KOPT-K1 (cell line): ENCODE results near the gene USP17L19.
"Not testable (repeated sequence)": the region's sequence is repeated elsewhere in the genome, so short reads cannot be mapped to it uniquely, and the experiment has no call there.

Experiments
- H3K27ac ChIP-seq: fragments of 200-600 bp; sonication (generic); 2 replicates; pipeline ENCODE4 v1.5.1; 2016; ENCODE audit warnings: antibody characterized with exemption, mild to moderate bottlenecking, low read depth, low read length; ENCODE audit not compliant: poor library complexity, severe bottlenecking
- H3K36me3 ChIP-seq: fragments of 200-600 bp; sonication (generic); 2 replicates; pipeline ENCODE4 v1.5.1; 2017; ENCODE audit warnings: antibody characterized with exemption, mild to moderate bottlenecking, low read length, moderate library complexity; ENCODE audit not compliant: insufficient read depth
- H3K9me3 ChIP-seq: fragments of 200-600 bp; sonication (generic); 2 replicates; pipeline ENCODE4 v1.5.1; 2017; ENCODE audit warnings: antibody characterized with exemption, low read length, mild to moderate bottlenecking; ENCODE audit not compliant: insufficient read depth, poor library complexity, severe bottlenecking

Gene USP17L19

GRCh38 chr4:9253078-9253477 is at the start of gene USP17L19:
Gene USP17L19, plus strand, starts transcription at chr4:9253378. Its CDS starts 0 bp downstream, at chr4:9253378.
- H3K27ac ChIP-seq, H3K36me3 ChIP-seq, H3K9me3 ChIP-seq: not testable (repeated sequence)

- not testable (repeated sequence) for H3K9me3 ChIP-seq, H3K36me3 ChIP-seq, H3K27ac ChIP-seq
These were observed 42.8 kb upstream of the USP17L19 start, which contains the start of gene USP17L10 for GRCh38 chr4:9210357-9210756. Gene USP17L10, plus strand, starts transcription at chr4:9210657. Its CDS starts 0 bp downstream, at chr4:9210657.

- H3K9me3 ChIP-seq, H3K36me3 ChIP-seq, H3K27ac ChIP-seq: not testable (repeated sequence)
These were observed 38.5 kb upstream of the USP17L19 start for GRCh38 chr4:9214701-9215100.

- not testable (repeated sequence) for H3K36me3 ChIP-seq, H3K27ac ChIP-seq, H3K9me3 ChIP-seq
These were observed 38.1 kb upstream of the USP17L19 start, which contains the start of gene USP17L11 for GRCh38 chr4:9215105-9215504. Gene USP17L11, plus strand, starts transcription at chr4:9215405. Its CDS starts 0 bp downstream, at chr4:9215405.

- H3K36me3 ChIP-seq, H3K27ac ChIP-seq, H3K9me3 ChIP-seq: not testable (repeated sequence)
These were observed 33.3 kb upstream of the USP17L19 start, which contains the start of gene USP17L12 for GRCh38 chr4:9219852-9220251. Gene USP17L12, plus strand, starts transcription at chr4:9220152. Its CDS starts 0 bp downstream, at chr4:9220152.

- H3K36me3 ChIP-seq, H3K27ac ChIP-seq, H3K9me3 ChIP-seq: not testable (repeated sequence)
These were observed 28.6 kb upstream of the USP17L19 start, which contains the start of gene USP17L13 for GRCh38 chr4:9224596-9224995. Gene USP17L13, plus strand, starts transcription at chr4:9224896. Its CDS starts 0 bp downstream, at chr4:9224896.

GRCh38 chr4:9230249-9230648 is 22.9 kb upstream of the USP17L19 start:
- not testable (repeated sequence) for H3K27ac ChIP-seq, H3K36me3 ChIP-seq, H3K9me3 ChIP-seq

- not testable (repeated sequence) for H3K36me3 ChIP-seq, H3K9me3 ChIP-seq, H3K27ac ChIP-seq
These were observed 19.1 kb upstream of the USP17L19 start, which contains the start of gene USP17L15 for GRCh38 chr4:9234085-9234484. Gene USP17L15, plus strand, starts transcription at chr4:9234385. Its CDS starts 0 bp downstream, at chr4:9234385.

GRCh38 chr4:9238461-9238860 is 14.7 kb upstream of the USP17L19 start:
- H3K27ac ChIP-seq, H3K9me3 ChIP-seq, H3K36me3 ChIP-seq: not testable (repeated sequence)

- H3K36me3 ChIP-seq, H3K9me3 ChIP-seq: not testable (repeated sequence)
These were observed 9.6 kb upstream of the USP17L19 start, which contains the start of gene USP17L17 for GRCh38 chr4:9243579-9243978. Gene USP17L17, plus strand, starts transcription at chr4:9243879. Its CDS starts 0 bp downstream, at chr4:9243879.

GRCh38 chr4:9247953-9248680 is 5.1 kb upstream of the USP17L19 start, which contains the start of gene USP17L18:
Gene USP17L18, plus strand, starts transcription at chr4:9248630. Its CDS starts 0 bp downstream, at chr4:9248630.
- H3K9me3 ChIP-seq, H3K27ac ChIP-seq, H3K36me3 ChIP-seq: not testable (repeated sequence)

More at GRCh38 chr4:9243579-9243978, 9.6 kb upstream of the USP17L19 start, which contains the start of gene USP17L17:
- not testable (repeated sequence) for H3K27ac ChIP-seq

- not testable (repeated sequence) for H3K9me3 ChIP-seq, H3K27ac ChIP-seq, H3K36me3 ChIP-seq
These were observed 4.6 kb downstream of the USP17L19 start, which contains the start of gene USP17L20 for GRCh38 chr4:9257824-9258223. Gene USP17L20, plus strand, starts transcription at chr4:9258124. Its CDS starts 0 bp downstream, at chr4:9258124.

GRCh38 chr4:9262572-9262971 is 9.4 kb downstream of the USP17L19 start, which contains the start of gene USP17L21:
Gene USP17L21, plus strand, starts transcription at chr4:9262872. Its CDS starts 0 bp downstream, at chr4:9262872.
- H3K36me3 ChIP-seq, H3K9me3 ChIP-seq, H3K27ac ChIP-seq: not testable (repeated sequence)

GRCh38 chr4:9267319-9267718 is 14.1 kb downstream of the USP17L19 start, which contains the start of gene USP17L22:
Gene USP17L22, plus strand, starts transcription at chr4:9267619. Its CDS starts 0 bp downstream, at chr4:9267619.
- H3K36me3 ChIP-seq, H3K27ac ChIP-seq, H3K9me3 ChIP-seq: not testable (repeated sequence)

- H3K27ac ChIP-seq, H3K36me3 ChIP-seq, H3K9me3 ChIP-seq: not testable (repeated sequence)
These were observed 18.5 kb downstream of the USP17L19 start for GRCh38 chr4:9271719-9272118.
